Endothelial cell of hepatic sinusoid (primary cell): Measurements from ENCODE around the gene RPS13.
"Not testable (repeated sequence)": the region's sequence is repeated elsewhere in the genome, so short reads cannot be mapped to it uniquely, and the experiment has no call there.

Experiments
- in situ Hi-C: cut with HindIII; loops from 2 replicates; pipeline ENCODE4 v1.10.0; 2017; ENCODE audit warnings: low sequenced_read_pairs

RPS13 gene

GRCh38 chr11:17077520-17078401 lies at the start of gene RPS13:
Gene RPS13, minus strand, starts transcription at chr11:17077667. Its CDS starts 26 bp downstream, at chr11:17077641.
- in situ Hi-C loops = no loop called here

- in situ Hi-C loops = no loop called here
Observed at GRCh38 chr11:17121981-17122380, 44.5 kb upstream of the RPS13 start.

DNA sequence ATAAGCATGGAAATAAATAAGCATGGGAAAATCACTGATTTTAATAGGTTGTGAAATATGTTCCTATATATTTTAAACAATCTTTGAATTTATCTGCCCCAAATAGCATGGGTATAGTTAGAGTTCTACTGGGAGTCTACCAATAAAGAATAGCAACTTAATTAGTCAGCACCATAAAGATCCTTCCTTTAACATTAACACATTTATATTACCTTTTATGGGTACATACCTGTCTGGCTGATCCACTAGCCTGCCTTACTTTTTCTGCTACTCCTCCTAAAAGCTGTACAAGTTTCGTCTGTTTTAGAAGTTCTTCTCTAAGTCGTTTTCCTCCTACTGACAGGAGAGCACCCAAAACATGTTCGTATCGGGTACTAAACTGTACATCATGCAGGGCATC lies 39.8 kb upstream of the RPS13 start:
- in situ Hi-C loops = no loop called here

DNA sequence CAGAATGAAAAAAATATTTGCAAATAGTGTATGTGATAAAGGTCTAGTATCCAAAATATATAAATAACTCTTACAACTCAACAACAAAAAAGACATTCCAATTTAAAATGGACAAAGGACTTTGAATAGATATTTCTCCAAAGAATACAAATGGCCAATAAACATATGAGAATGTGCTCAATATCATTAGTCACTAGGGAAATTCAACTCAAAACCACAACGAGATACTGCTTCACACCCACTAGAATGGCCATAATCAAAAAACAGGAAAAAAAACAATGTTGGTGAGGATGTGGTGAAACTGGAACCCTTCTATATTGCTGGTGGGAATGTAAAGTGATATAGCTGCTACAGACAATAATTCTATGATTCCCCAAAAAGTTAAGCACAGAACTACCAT lies 38.6 kb upstream of the RPS13 start:
- in situ Hi-C loops = no loop called here

DNA sequence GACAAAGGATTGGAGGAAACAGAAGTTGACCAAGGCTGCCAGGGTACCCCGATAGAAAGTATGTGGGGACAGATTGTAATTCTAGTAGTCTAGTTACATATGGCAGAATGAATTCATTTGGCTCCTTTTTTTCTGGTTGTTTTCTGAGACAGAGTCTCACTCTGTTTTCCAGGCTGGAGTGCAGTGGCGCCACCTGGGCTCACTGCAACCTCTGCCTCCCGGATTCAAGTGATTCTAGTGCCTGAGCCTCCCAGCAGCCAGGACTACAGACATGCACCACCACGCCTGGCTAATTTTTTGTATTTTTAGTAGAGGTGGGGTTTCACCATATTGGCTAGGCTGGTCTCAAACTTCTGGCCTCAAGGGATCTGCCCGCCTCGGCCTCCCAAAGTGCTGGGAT lies 30.3 kb upstream of the RPS13 start:
- in situ Hi-C loops = not testable (repeated sequence)

DNA sequence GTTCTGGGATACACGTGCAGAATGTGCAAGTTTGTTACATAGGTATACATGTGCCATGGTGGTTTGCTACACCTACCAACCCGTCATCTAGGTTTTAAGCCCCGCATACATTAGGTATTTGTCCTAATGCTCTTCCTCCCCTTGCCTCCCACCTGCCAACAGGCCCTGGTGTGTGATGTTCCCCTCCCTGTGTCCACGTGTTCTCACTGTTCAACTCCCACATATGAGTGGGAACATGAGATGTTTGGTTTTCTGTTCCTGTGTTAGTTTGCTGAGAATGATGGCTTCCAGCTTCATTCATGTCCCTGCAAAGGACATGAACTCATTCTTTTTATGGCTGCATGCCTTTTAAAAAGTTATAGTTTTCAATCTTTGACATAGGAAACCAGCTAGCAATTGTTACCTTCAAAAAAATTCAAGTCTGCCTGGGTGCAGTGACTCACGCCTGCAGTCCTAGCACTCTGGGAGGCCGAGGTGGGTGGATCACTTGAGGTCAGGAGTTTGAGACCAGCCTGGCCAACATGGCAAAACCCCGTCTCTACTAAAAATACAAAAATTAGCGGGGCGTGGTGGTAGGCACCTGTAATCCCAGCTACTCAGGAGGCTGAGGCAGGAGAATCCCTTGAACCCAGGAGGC lies 28.1 kb upstream of the RPS13 start:
- in situ Hi-C loops = not testable (repeated sequence)

DNA sequence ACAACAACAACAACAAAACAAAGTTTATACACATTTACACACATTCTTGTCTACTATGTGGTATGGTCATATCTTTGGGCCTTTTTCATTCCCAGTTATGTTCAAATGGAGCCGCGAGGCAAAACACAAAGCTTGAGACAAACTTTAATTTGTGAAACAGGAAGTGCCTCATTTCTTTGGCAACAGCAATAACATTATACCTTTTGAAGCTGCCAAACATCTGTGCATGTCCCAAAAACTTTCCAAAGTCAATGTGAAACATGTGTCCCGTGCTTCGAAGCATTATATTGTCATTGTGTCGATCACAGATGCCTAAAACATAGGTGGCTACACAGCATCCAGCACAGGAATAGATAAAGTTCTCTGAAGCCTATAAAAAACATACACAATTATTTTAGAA lies 25.0 kb upstream of the RPS13 start:
- in situ Hi-C loops = no loop called here

DNA sequence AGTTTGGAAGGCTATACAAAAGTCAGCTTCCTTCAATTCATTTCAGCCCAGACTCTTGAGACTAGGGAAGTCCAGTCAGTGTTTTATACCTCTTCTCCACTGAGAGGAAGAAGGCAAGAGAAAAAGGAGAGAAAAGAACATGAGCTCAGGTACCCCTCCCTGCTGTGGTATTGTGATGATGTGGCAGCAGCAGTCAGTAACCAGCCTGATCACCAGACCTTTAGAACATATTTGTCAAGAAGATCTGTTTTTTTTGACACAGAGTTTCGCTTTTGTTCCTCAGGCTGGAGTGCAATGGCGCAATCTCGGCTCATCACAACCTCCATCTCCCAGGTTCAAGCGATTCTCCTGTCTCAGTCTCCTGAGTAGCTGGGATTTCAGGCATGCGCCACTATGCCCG lies 21.2 kb upstream of the RPS13 start:
- in situ Hi-C loops = no loop called here

DNA sequence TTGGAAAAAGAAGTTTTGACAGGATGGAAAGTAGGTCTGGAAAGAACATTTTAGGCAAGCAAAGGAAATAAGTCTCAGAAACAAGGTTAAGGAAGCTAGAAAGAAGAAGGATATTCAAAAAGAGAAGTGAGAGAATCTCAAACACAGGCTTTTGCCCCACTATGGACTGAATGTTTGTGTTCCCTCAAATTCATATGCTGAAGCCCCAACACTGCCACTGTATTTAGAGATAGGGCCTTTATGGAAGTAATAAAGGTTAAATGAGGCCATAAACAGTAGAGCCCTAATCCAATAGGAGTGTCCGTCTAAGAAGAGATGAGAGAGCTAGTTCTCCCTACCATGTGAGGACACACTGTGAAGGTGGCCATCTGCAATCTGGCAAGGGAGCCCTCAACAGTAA lies 20.6 kb upstream of the RPS13 start:
- in situ Hi-C loops = no loop called here

DNA sequence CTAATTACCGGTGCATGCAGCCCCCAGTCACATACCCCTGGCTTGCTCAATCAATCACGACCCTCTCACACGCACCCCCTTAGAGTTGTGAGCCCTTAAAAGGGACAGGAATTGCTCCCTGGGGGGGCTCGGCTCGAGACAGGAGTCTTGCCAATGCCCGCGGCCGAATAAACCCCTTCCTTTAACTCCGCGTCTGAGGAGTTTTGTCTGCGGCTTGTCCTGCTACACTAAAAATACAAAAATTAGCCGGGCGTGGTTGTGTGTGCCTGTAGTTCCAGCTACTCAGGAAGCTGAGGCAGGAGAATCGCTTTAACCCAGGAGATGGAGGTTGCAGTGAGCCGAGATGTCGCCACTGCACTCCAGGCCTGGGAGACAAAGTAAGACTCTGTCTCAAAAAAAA lies 8.5 kb upstream of the RPS13 start:
- in situ Hi-C loops = not testable (repeated sequence)

- in situ Hi-C loops = no loop called here
Observed at GRCh38 chr11:17077240-17077519, 287 bp downstream of the RPS13 start.

DNA sequence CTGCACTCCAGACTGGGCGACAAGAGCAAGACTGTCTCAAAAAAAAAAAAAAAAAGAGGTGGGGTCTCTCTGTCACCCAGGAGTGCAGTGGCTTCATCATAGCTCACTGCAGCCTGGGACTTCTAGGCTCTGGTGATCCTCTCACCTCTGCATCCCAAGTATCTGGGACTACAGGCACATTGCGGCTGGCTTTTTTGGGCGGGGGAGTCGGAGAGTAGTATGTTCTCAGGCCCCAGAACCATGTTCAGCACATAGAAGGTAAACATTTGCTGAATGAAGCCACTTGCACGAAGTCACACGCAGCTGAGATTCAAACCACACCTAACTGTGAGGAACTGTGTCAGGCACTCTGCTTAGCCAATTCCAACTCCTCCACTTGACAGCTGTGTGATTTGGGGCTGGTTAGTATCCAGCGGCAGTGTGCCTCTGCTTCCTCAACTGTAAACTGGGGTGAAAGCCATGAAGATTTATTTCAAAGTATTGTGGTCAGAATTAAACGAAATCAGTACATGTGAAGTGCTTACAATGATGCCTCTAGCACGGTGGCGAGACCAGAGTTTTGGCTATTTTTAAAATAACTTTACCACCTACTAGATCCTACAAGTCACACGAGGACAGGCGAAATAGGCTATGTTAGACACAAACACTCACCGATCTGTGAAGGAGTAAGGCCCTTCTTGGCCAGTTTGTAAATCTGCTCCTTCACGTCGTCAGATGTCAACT lies 789 bp downstream of the RPS13 start:
- in situ Hi-C loops = no loop called here

DNA sequence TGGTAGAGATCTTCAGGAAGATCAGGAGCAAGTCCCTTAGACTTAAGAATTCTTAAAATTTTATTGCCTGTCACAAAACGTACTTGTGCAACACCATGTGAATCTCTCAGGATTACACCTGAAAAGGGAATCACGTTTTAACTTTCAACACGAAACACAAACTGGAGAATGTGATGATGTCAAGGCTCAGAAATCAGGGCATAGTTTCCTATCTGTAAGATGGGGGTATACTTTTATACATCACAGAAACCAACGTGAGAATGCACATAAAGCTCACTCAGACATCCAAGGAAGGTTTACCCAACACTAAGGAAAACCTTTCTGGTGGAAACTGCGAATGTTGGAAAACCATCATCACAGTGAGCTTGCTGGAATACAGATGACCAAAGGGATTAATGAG lies 2.0 kb downstream of the RPS13 start:
- in situ Hi-C loops = no loop called here

GRCh38 chr11:17073370-17074027 lies 4.0 kb downstream of the RPS13 start:
- in situ Hi-C loops = no loop called here

DNA sequence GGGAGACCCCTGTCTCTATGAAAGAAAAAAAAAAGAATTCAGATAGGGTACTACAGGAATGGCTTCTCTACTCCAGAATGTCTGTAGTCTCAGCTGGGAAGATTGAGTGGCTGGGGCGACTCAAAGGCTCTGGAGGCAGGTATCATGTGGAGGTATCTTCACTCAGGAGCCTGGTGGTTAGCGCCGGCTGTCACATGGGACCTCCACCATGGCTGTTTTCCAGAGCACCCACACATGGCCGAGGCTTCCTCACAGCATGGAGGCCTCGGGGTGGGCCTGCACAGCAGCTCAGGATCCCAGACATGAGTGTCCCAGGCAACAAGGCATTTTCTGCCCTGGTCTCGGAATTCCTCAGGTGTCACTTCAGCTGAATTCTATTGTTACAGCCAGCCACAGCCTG lies 10.1 kb downstream of the RPS13 start:
- in situ Hi-C loops = loop anchor here (5.0 kb wide), 3 partner anchors 55 to 280 kb away; partner anchors contain the start of gene PLEKHA7

GRCh38 chr11:17066691-17067090 lies 10.8 kb downstream of the RPS13 start:
- in situ Hi-C loops = loop anchor here (5.0 kb wide), 3 partner anchors 54 to 279 kb away; partner anchors contain the start of gene PLEKHA7

GRCh38 chr11:17063171-17064002 lies 14.1 kb downstream of the RPS13 start:
- in situ Hi-C loops = loop anchor here (5.0 kb wide), 1 partner anchor 81 kb away; no protein-coding TSS in a partner anchor

DNA sequence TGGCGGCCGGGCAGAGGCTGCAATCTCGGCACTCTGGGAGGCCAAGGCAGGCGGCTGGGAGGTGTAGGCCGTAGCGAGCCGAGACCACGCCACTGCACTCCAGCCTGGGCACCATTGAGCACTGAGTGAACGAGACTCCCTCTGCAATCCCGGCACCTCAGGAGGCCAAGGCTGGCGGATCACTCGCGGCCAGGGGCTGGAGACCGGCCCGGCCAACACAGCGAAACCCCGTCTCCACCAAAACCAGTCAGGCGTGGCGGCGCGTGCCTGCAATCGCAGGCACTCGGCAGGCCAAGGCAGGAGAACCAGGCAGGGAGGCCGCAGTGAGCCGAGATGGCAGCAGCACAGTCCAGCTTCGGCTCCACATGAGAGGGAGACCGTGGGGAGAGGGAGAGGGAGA lies 26.3 kb downstream of the RPS13 start:
- in situ Hi-C loops = not testable (repeated sequence)

GRCh38 chr11:17048491-17048890 lies 29.0 kb downstream of the RPS13 start:
- in situ Hi-C loops = not testable (repeated sequence)

GRCh38 chr11:17046690-17047089 lies 30.8 kb downstream of the RPS13 start:
- in situ Hi-C loops = no loop called here
